DMS153 treated with DMSO at 0.1 percent for 48 hours (cell line): ENCODE results near the gene PFDN4.

ENCODE experiments used
- DNase-seq: peaks from one replicate; lab custom pipeline; 2025; ENCODE audit not compliant: unreplicated experiment; lab: John Stamatoyannopoulos, UW

PFDN4 gene

GRCh38 chr20:54266844-54267243, 59.0 kb downstream of the PFDN4 start:
- no peak for DNase-seq

- DNase-seq, result no peak
These were observed 59.7 kb downstream of the PFDN4 start for GRCh38 chr20:54267483-54268003.

- no peak for DNase-seq
These were observed 61.1 kb downstream of the PFDN4 start for GRCh38 chr20:54268941-54269340.
